Suppressor macrophage treated with lipopolysaccharide for 1 hour (primary cell): ENCODE measurements around the gene TMPRSS11E.
A peak's percentile ranks its signal among the peaks of the same experiment; 100 is the strongest.
"Not testable (repeated sequence)": the region's sequence is repeated elsewhere in the genome, so short reads cannot be mapped to it uniquely, and the experiment has no call there.

ENCODE experiments used
- DNase-seq, 3 donors: peaks; one replicate each; pipeline ENCODE4 v3.0.0-alpha.2; 2020 to 2022

TMPRSS11E gene

DNA sequence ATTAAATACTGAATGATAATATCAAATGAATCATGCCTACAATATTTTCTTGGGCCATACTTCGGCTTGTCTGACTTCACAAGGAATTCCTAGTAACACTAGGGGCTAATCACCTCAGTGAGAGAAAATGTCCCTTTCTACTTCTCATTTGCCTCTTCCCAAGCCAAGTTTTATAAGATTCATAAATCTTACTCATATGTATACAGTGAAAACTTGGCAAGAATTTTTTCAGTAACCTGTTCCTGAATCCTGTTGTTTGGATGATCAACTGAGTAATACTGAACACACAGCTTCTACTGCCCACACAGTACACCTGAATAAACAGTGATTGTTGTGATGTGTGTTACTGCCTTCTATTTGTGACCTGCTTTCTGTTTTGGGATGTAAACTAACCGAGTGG is 16.5 kb downstream of the TMPRSS11E start:
- DNase-seq: no peak

DNA sequence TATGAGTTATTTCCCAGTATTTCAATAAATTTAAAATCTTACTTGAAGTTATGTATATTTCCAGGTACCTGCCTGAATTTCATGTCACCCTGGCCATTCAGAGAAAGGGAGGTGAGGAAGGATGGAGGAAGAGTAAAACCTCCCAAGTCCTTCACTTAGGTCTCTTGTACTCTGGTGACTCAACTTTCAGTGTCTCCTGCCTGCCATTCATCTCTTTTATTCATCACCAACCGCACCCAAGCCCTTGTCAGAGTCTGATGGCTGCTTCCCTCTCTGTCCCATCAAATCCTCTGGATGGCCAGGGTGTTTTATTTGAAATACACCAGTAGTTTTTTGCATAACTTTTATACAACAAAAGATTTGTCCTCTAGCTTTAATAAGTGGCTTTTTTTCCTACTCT is 17.8 kb downstream of the TMPRSS11E start:
- no peak for DNase-seq

DNA sequence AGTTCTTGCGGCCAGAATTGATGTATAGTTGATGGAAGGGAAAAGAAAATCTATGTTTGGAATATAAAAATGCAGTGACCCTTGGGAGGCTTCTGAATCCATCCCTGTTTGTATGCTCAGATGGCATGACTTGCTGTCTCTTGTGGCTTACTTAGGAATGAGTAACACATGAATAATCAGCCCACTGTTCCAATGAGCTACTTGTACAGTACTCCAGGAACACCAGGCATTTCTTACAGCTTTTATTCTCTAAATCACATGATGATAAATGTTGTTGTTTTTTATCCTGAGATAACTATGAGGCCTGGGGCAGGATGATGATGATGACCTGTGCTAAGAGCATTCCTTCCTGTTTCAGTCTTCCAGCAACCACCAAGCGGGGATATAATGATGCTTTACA is 18.9 kb downstream of the TMPRSS11E start:
- DNase-seq: no peak

DNA sequence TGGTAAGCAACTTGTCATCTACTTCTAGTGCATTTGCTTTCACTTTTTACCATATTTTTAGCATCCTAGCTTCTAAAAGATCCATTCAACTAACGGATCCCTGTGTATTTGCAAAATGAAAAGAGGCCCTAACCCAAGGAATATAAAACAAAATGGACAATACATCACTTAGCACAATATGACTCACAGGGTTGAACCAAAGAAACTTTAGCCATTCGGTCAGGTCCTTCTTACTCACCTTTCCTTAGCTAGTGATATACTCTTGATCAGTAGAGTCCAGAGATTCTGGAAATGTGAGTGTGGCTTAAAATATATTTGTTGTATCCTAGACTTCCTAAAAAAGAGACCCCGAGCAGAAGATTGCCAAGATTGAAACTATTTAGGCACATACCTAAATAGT is 19.5 kb downstream of the TMPRSS11E start:
- no peak for DNase-seq

DNA sequence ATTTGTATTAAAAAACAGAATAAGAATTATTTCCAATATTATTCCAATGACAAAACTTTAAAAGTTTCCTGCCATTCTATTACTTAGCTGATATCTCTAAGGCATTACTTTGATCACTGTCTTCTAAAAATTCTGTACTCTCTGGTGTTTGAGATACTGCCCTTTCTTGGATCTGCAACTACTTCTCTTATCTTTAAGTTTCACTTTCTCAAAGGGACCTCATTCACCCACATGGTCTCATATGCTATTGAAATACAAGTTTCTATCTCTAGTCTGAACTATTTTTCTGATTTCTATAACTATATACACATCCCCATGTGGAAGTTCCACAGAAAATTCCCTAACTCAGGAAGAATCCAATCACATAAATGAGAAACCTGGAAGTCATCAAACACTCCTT is 22.2 kb downstream of the TMPRSS11E start:
- DNase-seq: no peak

DNA sequence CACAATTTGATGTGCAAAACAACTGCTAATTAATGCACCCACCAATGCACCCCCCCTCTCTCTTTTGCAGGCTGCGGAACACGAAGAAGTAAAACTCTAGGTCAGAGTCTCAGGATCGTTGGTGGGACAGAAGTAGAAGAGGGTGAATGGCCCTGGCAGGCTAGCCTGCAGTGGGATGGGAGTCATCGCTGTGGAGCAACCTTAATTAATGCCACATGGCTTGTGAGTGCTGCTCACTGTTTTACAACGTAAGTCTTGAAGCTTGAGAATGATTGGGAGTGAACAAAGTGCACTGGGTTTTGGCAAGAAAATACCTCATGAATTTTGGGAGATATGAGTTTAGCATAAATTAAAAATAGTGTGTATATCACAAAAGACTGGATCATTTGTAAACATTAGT is 28.9 kb downstream of the TMPRSS11E start:
- no peak for DNase-seq

DNA sequence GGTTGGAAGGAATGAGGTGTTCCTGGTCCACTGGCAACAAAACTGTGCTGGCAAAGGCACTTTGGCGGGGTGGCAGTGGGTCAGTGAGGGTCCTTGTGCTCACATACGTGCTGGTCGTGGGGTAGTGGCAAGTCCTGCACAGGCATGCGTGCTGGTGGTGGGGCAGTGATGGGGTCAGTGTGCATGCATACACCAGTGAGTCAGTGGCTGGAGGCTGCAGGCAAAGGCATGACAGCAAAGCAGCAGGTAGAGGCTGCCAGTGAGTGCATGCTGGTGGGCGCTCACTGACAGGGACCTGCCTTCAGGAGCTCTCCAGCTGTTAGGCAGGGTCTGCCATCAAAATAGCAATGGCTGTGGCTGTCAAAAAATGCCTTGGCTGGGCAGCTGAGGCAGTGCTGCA is 42.1 kb downstream of the TMPRSS11E start:
- DNase-seq: no peak

DNA sequence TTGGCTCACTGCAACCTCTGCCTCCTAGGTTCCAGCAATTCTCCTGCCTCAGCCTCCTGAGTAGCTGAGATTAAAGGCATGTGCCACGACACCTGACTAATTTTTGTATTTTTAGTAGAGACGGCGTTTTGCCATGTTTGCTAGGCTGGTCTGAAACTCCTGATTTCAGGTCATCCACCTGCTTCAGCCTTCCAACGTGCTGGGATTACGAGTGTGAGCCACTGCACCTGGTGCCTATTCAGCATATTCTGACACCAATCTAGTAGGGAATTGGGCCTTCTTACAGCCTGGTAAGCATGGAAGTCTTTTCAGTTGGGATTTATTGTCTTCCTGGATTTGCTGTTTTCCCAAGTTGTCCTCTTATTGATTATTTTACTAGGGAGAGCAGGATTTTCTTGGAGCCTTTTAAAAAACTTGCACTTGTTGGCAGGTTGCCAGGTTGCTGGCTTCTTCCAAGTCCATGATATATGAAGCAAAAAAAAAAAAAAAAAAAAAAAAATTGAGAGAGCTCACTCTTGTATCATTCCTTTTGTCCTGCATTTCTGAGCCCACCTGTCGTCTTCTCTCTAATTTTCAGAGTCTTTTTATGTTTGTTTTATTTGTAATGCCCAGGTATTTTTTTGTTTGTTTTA is 43.7 kb downstream of the TMPRSS11E start:
- DNase-seq: no peak

DNA sequence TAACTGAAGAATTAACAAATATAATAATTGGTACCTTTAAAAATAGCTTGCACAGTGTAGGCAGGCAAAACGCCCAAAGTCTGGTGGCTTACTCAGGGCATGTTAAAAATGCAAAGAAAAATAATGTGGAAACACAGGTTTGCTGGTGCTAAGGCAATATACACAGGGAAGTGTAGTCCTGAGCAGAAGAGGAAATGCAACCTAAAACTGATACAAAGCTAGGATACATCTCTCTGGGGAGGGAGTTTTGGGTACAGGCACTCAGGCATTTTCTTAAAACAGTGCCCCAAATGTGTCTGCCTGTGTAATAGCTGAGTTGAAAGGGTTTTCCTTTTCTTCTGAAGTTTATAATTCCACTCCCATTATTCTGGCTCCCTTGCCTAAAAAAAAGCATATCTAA is 47.4 kb downstream of the TMPRSS11E start:
- peak in 2 of 3 donors; percentile 4 to 7 for DNase-seq

DNA sequence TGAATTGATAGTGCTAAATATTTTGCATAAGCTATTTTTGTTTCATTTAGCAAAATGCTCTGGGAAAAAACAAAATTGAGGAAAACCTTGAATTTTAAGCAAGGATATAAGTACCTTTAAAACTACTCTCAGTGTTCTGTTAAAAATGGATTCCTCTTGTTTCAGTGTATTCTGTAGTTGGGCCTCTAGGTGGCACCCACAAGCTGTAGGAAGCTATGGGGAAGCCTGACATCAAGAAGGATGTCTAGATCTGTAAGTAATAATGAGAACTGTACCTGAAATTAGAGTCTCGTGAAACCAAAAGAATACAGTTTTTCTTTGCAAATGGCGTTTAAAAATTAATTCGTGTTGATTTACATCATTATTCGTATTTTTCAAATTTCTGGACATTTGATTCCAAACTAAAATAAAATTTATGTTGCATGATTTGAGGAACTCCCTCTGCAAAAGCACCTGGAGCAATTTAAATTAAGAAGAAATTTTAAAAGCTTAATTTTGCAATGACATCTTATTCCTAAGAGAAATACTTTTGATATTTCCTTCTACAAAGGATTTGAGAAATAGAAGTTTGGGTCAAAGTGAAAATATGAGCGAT is 51.2 kb downstream of the TMPRSS11E start:
- DNase-seq: peak; percentile 63 to 70 (median 68)

DNA sequence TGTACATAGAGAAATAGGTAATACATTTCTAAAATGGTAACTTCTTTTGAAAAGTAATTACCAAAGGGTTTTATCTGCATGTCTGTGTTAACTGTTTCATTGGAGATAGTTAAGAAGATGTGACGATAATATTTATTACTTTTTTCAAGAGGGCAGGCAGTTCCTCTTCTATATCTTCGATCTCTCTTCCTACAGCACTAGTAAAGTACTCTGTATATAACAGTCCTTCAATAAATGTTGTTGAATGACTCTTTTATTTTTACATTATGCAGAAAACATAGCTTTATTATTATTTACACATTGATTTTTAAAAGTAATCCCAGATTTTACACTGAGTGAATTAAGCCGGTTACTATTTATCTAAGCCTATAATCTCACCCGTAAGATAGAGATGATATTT is 51.8 kb downstream of the TMPRSS11E start:
- DNase-seq: no peak

DNA sequence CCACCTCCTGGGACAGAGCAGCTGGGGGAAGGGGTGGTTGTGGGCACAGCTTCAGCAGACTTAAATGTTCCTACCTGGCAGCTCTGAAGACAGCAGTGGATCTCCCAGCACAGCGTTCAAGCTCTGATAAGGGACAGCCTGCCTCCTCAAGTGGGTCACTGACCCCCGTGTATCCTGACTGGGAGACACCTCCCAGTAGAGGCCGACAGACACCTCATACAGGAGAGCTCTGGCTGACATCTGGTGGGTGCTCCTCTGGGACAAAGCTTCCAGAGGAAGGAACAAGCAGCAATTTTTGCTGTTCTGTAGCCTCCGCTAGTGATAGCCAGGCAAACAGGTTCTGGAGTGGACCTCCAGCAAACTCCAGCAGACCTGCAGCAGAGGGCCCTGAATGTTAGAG is 56.2 kb downstream of the TMPRSS11E start:
- DNase-seq: not testable (repeated sequence)

DNA sequence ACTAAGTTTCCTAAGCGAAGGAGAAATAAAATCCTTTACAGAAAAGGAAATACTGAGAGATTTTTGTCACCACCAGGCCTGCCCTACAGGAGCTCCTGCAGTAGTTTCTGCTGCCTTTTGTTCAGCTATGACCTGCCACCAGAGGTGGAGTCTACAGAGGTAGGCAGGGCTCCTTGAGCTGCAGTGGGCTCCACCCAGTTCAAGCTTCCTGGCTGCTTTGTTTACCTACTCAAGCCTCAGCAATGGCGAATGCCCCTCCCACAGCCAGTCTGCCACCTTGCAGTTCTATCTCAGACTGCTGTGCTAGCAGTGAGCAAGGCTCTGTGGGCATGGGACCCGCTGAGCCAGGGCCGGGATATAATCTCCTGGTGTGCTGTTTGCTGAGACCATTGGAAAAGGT is 57.6 kb downstream of the TMPRSS11E start:
- DNase-seq: not testable (repeated sequence)

DNA sequence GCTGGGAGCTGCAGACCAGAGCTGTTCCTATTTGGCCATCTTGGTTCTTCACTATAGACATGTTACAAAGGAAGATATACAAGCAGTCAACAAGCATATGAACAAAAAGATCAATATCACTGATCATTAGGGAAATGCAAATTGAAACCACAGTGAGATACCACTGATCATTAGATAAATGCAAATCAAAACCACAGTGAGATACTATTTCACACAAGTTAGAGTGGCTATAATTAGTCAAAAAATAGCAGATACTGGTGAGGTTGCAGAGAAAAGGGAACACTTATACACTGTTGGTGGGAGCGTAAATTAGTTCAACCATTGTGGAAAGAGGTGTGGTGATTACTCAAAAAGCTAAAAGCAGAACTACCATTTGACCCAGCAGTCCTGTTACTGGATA is 58.2 kb downstream of the TMPRSS11E start:
- DNase-seq: not testable (repeated sequence)

DNA sequence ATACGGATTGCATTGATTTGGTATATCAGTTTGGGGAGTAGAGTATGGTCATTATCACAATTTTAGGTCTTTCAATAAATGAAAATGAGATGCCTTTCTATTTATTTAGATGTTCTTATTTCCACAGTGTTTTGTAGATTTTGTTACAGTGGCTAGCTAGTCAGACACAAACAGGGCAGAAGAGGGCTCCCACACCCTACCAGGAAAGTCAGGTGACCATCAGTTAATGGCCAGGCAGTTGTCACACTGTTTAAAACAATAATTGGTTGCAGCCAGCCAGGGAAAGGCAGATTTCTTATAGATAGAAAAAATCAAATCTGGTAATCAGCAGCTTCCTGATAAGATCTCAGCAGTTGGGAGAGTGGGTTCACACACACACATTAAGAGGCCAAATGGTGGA is 71.6 kb downstream of the TMPRSS11E start:
- DNase-seq: no peak

DNA sequence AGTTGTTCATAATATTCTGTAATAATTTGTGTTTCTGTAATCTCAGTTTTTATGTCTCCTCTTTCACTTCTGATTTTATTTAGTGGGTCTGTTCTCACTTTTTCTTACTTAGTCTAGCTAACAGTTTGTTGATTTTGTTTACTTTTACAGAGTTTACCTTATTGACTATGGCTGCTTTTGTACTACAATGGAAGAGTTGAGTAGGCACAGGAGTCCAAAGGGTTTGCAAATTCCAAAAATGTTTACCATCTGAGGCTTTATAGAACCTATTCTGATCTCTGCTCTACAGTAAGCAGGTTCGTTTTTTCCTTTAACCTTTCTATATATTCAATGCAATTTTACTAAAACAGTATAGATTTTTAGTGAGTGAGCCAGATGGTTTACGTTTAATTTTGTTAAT is 73.7 kb downstream of the TMPRSS11E start:
- DNase-seq: no peak

DNA sequence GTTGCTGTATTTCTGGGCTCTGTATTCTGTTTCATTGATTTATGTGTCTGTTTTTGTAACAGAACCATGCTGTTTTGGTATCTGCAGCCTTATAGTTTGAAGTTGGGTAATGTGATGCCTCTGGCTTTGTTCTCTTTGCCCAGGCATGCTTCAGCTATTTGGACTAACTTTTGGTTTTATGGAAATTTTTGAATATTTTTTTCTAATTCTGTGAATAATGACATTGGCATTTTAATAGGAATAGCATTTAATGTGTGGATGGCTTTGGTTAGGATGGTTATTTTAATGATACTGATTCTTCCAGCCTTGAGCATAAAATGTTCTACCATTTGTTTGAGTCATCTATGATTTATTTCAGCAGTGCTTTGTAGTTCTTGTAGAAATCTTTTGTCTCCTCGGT is 75.0 kb downstream of the TMPRSS11E start:
- DNase-seq: not testable (repeated sequence)

DNA sequence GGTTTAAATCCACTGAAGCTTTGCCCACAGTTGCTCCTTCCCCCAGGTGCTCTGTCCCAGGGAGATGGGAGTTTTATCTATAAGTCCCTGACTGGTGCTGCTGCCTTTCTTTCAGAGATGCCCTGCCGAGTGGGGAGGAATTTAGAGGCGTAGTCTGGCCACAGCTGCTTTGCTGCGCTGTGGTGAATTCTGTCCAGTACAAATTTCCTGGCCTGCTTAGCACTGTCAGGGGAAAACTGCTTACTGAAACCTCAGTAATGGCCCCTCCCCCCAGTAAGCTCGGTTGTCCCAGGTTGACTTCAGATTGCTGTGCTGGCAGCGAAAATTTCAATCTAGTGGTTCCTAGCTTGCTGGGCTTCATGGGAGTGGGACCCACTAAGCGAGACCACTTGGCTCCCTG is 88.7 kb downstream of the TMPRSS11E start:
- DNase-seq: no peak

DNA sequence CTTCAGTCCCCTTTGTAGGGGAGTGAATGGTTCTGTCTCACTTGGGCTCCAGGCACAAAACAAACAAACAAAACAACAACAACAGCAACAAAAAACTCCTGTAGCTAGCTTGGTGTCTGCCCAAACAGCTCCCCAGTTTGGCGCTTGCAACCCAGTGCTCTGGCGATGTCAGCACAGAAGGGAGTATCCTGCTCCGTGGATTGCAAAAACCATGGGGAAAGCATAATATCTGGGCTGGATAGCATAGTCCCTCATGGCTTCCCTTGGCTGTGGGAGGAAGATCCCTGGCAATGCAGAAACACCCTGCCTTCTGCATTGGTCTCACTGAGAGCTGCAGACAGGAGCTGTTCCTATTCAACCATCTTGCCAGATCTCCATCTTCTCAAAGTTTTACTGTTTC is 89.1 kb downstream of the TMPRSS11E start:
- DNase-seq: no peak

DNA sequence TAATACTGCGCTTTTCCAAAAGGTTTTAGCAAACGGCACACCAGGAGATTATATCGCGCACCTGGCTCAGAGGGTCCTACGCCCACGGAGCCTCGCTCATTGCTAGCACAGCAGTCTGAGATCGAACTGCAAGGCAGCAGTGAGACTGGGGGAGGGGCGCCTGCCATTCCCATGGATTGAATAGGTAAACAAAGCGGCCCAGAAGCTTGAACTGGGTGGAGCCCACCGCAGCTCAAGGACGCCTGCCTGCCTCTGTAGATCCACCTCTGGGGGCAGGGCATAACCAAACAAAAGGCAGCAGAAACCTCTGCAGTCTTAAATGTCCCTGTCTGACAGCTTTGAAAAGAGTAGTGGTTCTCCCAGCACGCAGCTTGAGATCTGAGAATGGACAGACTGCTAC is 95.5 kb downstream of the TMPRSS11E start:
- DNase-seq: not testable (repeated sequence)
